B cell (primary cell): ENCODE measurements around the gene FUCA1. TPM values are rescaled to one million over a fixed set of nuclear protein-coding genes. Genes with fewer than 3 reads are reported as not detected.

ENCODE experiments used
- ATAC-seq: fragments of 200-7000 bp; cut with Tn5 transposase; one replicate; pipeline ENCODE4 v1.10.0; 2021; ENCODE audit warnings: low read depth, mild to moderate bottlenecking, moderate number of reproducible peaks, moderate library complexity
- CTCF ChIA-PET: fragments of 350-600 bp; sonication (Branson Sonifier 250); formaldehyde crosslinking; loops from one replicate; lab custom pipeline; 2021; ENCODE audit warnings: antibody characterized with exemption, inconsistent platforms; lab: Charles Lee
- POLR2A ChIA-PET: fragments of 350-600 bp; sonication (Branson Sonifier 250); formaldehyde crosslinking; loops from one replicate; lab custom pipeline; 2021; ENCODE audit warnings: antibody characterized with exemption; lab: Charles Lee
- DNase-seq: peaks from one replicate; pipeline ENCODE4 v3.0.0; 2013
- H2AFZ ChIP-seq: 2 replicates; pipeline ENCODE4 v1.6.1; 2012; ENCODE audit warnings: mild to moderate bottlenecking, low read depth, low read length; ENCODE audit not compliant: insufficient read depth, poor library complexity, severe bottlenecking
- H3K27ac ChIP-seq, 2 donors: 1 replicate in 1 of 2; 2 replicates in 1 of 2; pipeline ENCODE4 v1.5.1; 2012 to 2013; ENCODE audit warnings: low read length in 2 of 2, mild to moderate bottlenecking in 2 of 2, moderate library complexity in 1 of 2
- H3K27me3 ChIP-seq, 4 experiments: fragments of 200-600 bp in 1 of 4; sonication (generic) in 1 of 4; replicated peaks in 1 of 4; 1 replicate in 2 of 4; 2 replicates in 2 of 4; pipeline versions ENCODE4 v1.6.1 to v1.7.0; 2013 to 2016; ENCODE audit warnings: low read length in 3 of 4, mild to moderate bottlenecking in 2 of 4, mixed read lengths in 1 of 4, moderate library complexity in 1 of 4; ENCODE audit not compliant: insufficient read depth in 4 of 4, control insufficient read depth in 3 of 4; ENCODE audit errors: control extremely low read depth in 1 of 4
- H3K36me3 ChIP-seq, 2 experiments: replicated peaks in 1 of 2; 1 replicate in 1 of 2; 2 replicates in 1 of 2; pipeline versions ENCODE4 v1.6.1 to v1.7.1; 2013; ENCODE audit warnings: low read length in 1 of 2; ENCODE audit not compliant: insufficient read depth in 2 of 2, control insufficient read depth in 1 of 2; ENCODE audit errors: control extremely low read depth in 1 of 2, extremely low read depth in 1 of 2
- H3K4me1 ChIP-seq, 2 donors: fragments of 200-600 bp in 1 of 2; sonication (generic) in 1 of 2; 1 replicate in 1 of 2; 2 replicates in 1 of 2; pipeline versions ENCODE4 v1.5.1 to v1.6.1; 2013 to 2017; ENCODE audit warnings: low read length in 2 of 2; ENCODE audit not compliant: control insufficient read depth in 2 of 2, insufficient read depth in 2 of 2
- H3K4me2 ChIP-seq: replicated peaks from 2 replicates; pipeline ENCODE3; 2012; ENCODE audit warnings: mild to moderate bottlenecking, low read depth, low read length; ENCODE audit not compliant: poor library complexity, severe bottlenecking
- H3K4me3 ChIP-seq, 5 experiments: fragments of 200-600 bp in 1 of 5; sonication (generic) in 1 of 5; 1 replicate in 3 of 5; 2 replicates in 2 of 5; pipeline versions ENCODE4 v1.5.1 to v1.7.0; 2011 to 2016; ENCODE audit warnings: low read length in 4 of 5, mild to moderate bottlenecking in 4 of 5, low read depth in 2 of 5, control low read depth in 1 of 5, moderate library complexity in 1 of 5; ENCODE audit not compliant: insufficient read depth in 1 of 5; ENCODE audit errors: control extremely low read depth in 1 of 5, extremely low read depth in 1 of 5
- H3K79me2 ChIP-seq: fragments of 200-600 bp; sonication (generic); one replicate; pipeline ENCODE4 v1.6.0; 2016; ENCODE audit warnings: low read length; ENCODE audit not compliant: control insufficient read depth, insufficient read depth
- H3K9ac ChIP-seq: fragments of 200-600 bp; sonication (generic); 2 replicates; pipeline ENCODE4 v1.6.1; 2017; ENCODE audit warnings: mild to moderate bottlenecking, low read length, moderate library complexity
- H3K9me3 ChIP-seq, 3 donors: one replicate each; pipeline versions ENCODE4 v1.6.1 to v1.7.1; 2013; ENCODE audit warnings: low read length in 2 of 3; ENCODE audit not compliant: control insufficient read depth in 2 of 3, insufficient read depth in 1 of 3; ENCODE audit errors: control extremely low read depth in 1 of 3
- H4K20me1 ChIP-seq: 2 replicates; pipeline ENCODE4 v1.6.0; 2012; ENCODE audit warnings: mild to moderate bottlenecking, low read length; ENCODE audit not compliant: insufficient read depth, control insufficient read depth, poor library complexity, severe bottlenecking
- H3K27ac Mint-ChIP-seq: one replicate; pipeline ENCODE4 v1.8.0; 2021; ENCODE audit warnings: mixed read lengths
- H3K27me3 Mint-ChIP-seq: one replicate; pipeline ENCODE4 v1.8.0; 2021; ENCODE audit warnings: mixed read lengths
- H3K4me1 Mint-ChIP-seq: one replicate; pipeline ENCODE4 v1.8.0; 2021; ENCODE audit warnings: mixed read lengths
- H3K4me3 Mint-ChIP-seq: one replicate; pipeline ENCODE4 v1.8.0; 2021; ENCODE audit warnings: mixed read lengths
- H3K9me3 Mint-ChIP-seq: one replicate; pipeline ENCODE4 v1.8.0; 2022; ENCODE audit warnings: mixed read lengths; ENCODE audit not compliant: insufficient read depth
- EZH2 ChIP-seq: IDR thresholded peaks from 2 replicates; pipeline ENCODE4 v1.6.1; 2012; ENCODE audit warnings: borderline replicate concordance, low read depth, mild to moderate bottlenecking, moderate library complexity, low read length; ENCODE audit not compliant: insufficient read depth, poor library complexity, severe bottlenecking
- WGBS: methylation state at CpG from one replicate; pipeline ENCODE4 v1.1.5; 2013; ENCODE audit warnings: missing lambda C conversion rate; ENCODE audit not compliant: insufficient coverage; 5-methylcytosine and 5-hydroxymethylcytosine counted together
- intact Hi-C: fragments of 100-400 bp; cut with micrococcal nuclease; formaldehyde crosslinking; loops from one replicate; pipeline ENCODE4 v1.10.0; 2022
- polyA plus RNA-seq: library from polyadenylated mRNA; depleted of rRNA; stranded (reverse); fragments of >200 nt; gene quantifications from 2 replicates; pipeline ENCODE4 v1.2.3, GENCODE V29; 2012
- total RNA-seq, 2 donors: library from RNA; stranded (reverse); fragments of 120-200 nt in 1 of 2; gene quantifications; 1 replicate in 1 of 2; 2 replicates in 1 of 2; pipeline versions ENCODE4 v1.2.3 to v1.2.4, GENCODE V29; 2013 to 2022
- TF ChIP-seq, protein P1 (sequence below): fragments of 200-600 bp; IDR thresholded peaks from one replicate; pipeline ENCODE4 v1.8.0; 2022; ENCODE audit warnings: antibody characterized with exemption, mild to moderate bottlenecking

FUCA1 gene
- total and polyA plus RNA-seq, 2 donors (not counting 1 experiment from before 2014, with no cell fraction given): 8.0 to 19.3 TPM

DNA sequence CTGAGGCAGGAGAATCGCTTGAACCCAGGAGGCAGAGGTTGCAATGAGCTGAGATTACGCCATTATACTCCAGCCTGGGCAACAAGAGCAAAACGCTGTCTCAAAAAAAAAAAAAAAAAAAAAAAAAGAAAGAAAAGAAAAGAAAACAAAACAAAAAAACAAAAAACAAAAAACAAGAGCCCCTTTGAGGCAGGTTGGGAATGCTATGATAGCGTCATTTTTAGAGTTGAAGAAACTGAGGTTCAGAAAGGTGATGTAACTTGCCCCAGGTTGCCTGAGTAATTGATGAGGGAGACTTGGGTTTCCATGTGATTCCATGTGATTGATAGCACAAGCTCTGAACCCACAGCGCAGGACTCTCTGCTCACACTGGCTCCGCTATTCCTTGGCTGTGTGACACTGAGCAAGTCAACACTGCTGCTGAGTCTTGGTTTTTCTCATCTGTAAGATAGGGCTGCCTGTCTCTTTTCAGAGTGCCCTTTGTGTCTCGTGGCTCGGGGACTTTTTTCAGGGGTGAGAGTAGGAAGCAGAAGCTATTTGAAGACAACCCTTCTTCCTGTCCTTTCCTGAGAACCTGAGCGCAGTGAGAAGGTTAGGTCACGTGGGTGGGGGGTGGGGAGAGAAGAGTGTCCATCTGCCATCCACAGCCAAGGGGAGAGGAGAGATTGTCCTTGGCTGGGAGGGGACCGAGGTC, 42.6 kb upstream of the FUCA1 start:
- Mint-ChIP-seq H3K9me3 (no peaks in the 10 kb centered on the region), H3K4me1 (peaks cover 85% of the 10 kb centered on the region), H3K27ac (peak overlapping the region; percentile 99), H3K4me3 (peak overlapping the region; percentile 99), H3K27me3 (no peaks in the 10 kb centered on the region)
- peaks cover 77 to 92% of the 10 kb centered on the region in 2 donors for H3K4me1 ChIP-seq
- no peak for ATAC-seq
- 42% methylated on average over 6 of the region's 11 CpGs for WGBS
- peak overlapping the region; percentile 88 for H3K9ac ChIP-seq
- H3K27me3 ChIP-seq: no peaks in the 10 kb centered on the region
- H3K4me3 ChIP-seq: peak overlapping the region; percentile 36 to 94 (median 77)
- peaks cover 3 to 25% of the 10 kb centered on the region in 2 experiments for H3K36me3 ChIP-seq
- intact Hi-C loops: loop anchor here (5.0 kb wide), 1 partner anchor 353 kb away; the partner anchor contains the start of gene ID3
- no peaks in the 10 kb centered on the region for H3K9me3 ChIP-seq
- TF ChIP-seq EZH2: no peak
- TF ChIP-seq, protein P1, sequence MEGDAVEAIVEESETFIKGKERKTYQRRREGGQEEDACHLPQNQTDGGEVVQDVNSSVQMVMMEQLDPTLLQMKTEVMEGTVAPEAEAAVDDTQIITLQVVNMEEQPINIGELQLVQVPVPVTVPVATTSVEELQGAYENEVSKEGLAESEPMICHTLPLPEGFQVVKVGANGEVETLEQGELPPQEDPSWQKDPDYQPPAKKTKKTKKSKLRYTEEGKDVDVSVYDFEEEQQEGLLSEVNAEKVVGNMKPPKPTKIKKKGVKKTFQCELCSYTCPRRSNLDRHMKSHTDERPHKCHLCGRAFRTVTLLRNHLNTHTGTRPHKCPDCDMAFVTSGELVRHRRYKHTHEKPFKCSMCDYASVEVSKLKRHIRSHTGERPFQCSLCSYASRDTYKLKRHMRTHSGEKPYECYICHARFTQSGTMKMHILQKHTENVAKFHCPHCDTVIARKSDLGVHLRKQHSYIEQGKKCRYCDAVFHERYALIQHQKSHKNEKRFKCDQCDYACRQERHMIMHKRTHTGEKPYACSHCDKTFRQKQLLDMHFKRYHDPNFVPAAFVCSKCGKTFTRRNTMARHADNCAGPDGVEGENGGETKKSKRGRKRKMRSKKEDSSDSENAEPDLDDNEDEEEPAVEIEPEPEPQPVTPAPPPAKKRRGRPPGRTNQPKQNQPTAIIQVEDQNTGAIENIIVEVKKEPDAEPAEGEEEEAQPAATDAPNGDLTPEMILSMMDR: no peak
- no peak overlapping the region for H2AFZ ChIP-seq
- H3K79me2 ChIP-seq: peaks cover 84% of the 10 kb centered on the region
- peak overlapping the region; percentile 83 to 93 for H3K27ac ChIP-seq
- DNase-seq: peak; percentile 84
- ChIA-PET POLR2A (interaction anchor here (0.6 to 7.1 kb wide), 20 partner anchors 9 to 137 kb away, joined by 3 to 81 read pairs (median 4); partner anchors contain the start of genes FUCA1, PITHD1 and PNRC2), CTCF (interaction anchor here (0.6 to 5.2 kb wide), 20 partner anchors 14 to 505 kb away, joined by 3 to 40 read pairs (median 6); partner anchors contain the start of genes FUCA1 and PITHD1)
- peaks cover 35% of the 10 kb centered on the region for H4K20me1 ChIP-seq
- peak overlapping the region; percentile 84 for H3K4me2 ChIP-seq
